HCT116 (cell line): Measurements from ENCODE around the gene CLEC4M. TPM values are rescaled to one million over a fixed set of nuclear protein-coding genes. Genes with fewer than 3 reads are reported as not detected.

ENCODE experiments used
- ATAC-seq: fragments of 200-7000 bp; cut with Tn5 transposase; 2 replicates; pipeline ENCODE4 v1.9.1; 2020; ENCODE audit warnings: mild to moderate bottlenecking, moderate library complexity
- BruUV-seq: library from RNA; stranded (reverse); fragments of 400-500 nt; replicated peaks from 2 replicates; lab custom pipeline; 2021; lab: Mats Ljungman, UMichigan
- CTCF ChIA-PET: fragments of 300-600 bp; sonication (Branson Sonifier 250); formaldehyde crosslinking; loops from one replicate; lab custom pipeline; 2021; ENCODE audit warnings: antibody characterized with exemption; lab: Charles Lee
- POLR2A ChIA-PET: fragments of 300-600, 350-600 bp; sonication (Branson Sonifier 250); formaldehyde crosslinking; loops from one replicate; lab custom pipeline; 2021; ENCODE audit warnings: antibody characterized with exemption; lab: Charles Lee
- RAD21 ChIA-PET, 2 experiments: fragments of 300-600 bp; sonication (Branson Sonifier 250); formaldehyde crosslinking; loops; one replicate each; lab custom pipeline; 2023; ENCODE audit warnings: low total read pairs in 2 of 2; ENCODE audit not compliant: uncharacterized antibody in 2 of 2, unreplicated experiment in 2 of 2, low non-redundant PET in 1 of 2; lab: Charles Lee
- DNase-seq: peaks from one replicate; pipeline ENCODE4 v3.0.0-alpha.2; 2010; ENCODE audit warnings: low read depth, low spot score
- H2AFZ ChIP-seq: fragments of 200-600 bp; shearing (Covaris generic), sonication (generic); 2 replicates; pipeline ENCODE4 v1.6.1; 2017; ENCODE audit warnings: low read depth, mixed run types, mixed read lengths, antibody characterized with exemption, low read length; ENCODE audit not compliant: poor library complexity, severe bottlenecking
- H3K27ac ChIP-seq: 2 replicates; pipeline ENCODE4 v1.5.1; 2012; ENCODE audit warnings: low read depth, low read length
- H3K27me3 ChIP-seq: fragments of 200-600 bp; sonication (generic); 2 replicates; pipeline ENCODE4 v1.6.1; 2016; ENCODE audit warnings: mixed run types, low read length, mixed read lengths; ENCODE audit not compliant: insufficient read depth
- H3K36me3 ChIP-seq, 2 experiments: fragments of 200-500 bp in 1 of 2; fragments of 200-600 bp in 1 of 2; sonication (Bioruptor generic) in 1 of 2; sonication (generic) in 1 of 2; 2 replicates each; pipeline versions ENCODE4 v1.5.1 to v1.6.1; 2014 to 2016; ENCODE audit warnings: low read length in 2 of 2, inconsistent platforms in 1 of 2, mixed read lengths in 1 of 2, mixed run types in 1 of 2; ENCODE audit not compliant: insufficient read depth in 2 of 2, control insufficient read depth in 1 of 2
- H3K4me1 ChIP-seq, 2 experiments: fragments of 200-600 bp in 1 of 2; sonication (generic) in 1 of 2; 2 replicates each; pipeline versions ENCODE4 v1.5.1 to v1.6.1; 2012 to 2017; ENCODE audit warnings: low read length in 2 of 2, inconsistent platforms in 1 of 2, mild to moderate bottlenecking in 1 of 2, mixed read lengths in 1 of 2, mixed run types in 1 of 2, moderate library complexity in 1 of 2; ENCODE audit not compliant: insufficient read depth in 2 of 2, control insufficient read depth in 1 of 2
- H3K4me2 ChIP-seq: fragments of 200-600 bp; sonication (generic); 2 replicates; pipeline ENCODE4 v1.6.1; 2017; ENCODE audit warnings: mixed run types, low read length, mixed read lengths
- H3K4me3 ChIP-seq, 2 experiments: fragments of 200-600 bp in 1 of 2; sonication (generic) in 1 of 2; replicated peaks in 1 of 2; 2 replicates each; pipeline ENCODE4 v1.5.1; 2011 to 2016; ENCODE audit warnings: low read length in 2 of 2, control low read depth in 1 of 2, low read depth in 1 of 2, mild to moderate bottlenecking in 1 of 2, mixed read lengths in 1 of 2, mixed run types in 1 of 2
- H3K79me2 ChIP-seq: fragments of 200-600 bp; sonication (generic); 2 replicates; pipeline ENCODE4 v1.6.1; 2017; ENCODE audit warnings: mild to moderate bottlenecking, mixed run types, low read length, moderate library complexity, mixed read lengths; ENCODE audit not compliant: insufficient read depth
- H3K9ac ChIP-seq: fragments of 200-600 bp; sonication (generic); 2 replicates; pipeline ENCODE4 v1.6.1; 2016; ENCODE audit warnings: low read length, mixed read lengths
- H3K9me2 ChIP-seq: fragments of 200-600 bp; sonication (generic), shearing (Covaris generic); 2 replicates; pipeline ENCODE4 v1.6.1; 2017; ENCODE audit warnings: mixed run types, mild to moderate bottlenecking, moderate library complexity; ENCODE audit not compliant: insufficient read depth
- H3K9me3 ChIP-seq, 2 experiments: fragments of 200-500 bp in 1 of 2; fragments of 200-600 bp in 1 of 2; sonication (Bioruptor generic) in 1 of 2; sonication (generic) in 1 of 2; 2 replicates each; pipeline ENCODE4 v1.6.1; 2014 to 2017; ENCODE audit warnings: low read length in 2 of 2, mixed read lengths in 2 of 2, inconsistent platforms in 1 of 2, low read depth in 1 of 2, mild to moderate bottlenecking in 1 of 2, mixed run types in 1 of 2, moderate library complexity in 1 of 2; ENCODE audit not compliant: control insufficient read depth in 1 of 2, insufficient read depth in 1 of 2
- H4K20me1 ChIP-seq: fragments of 200-600 bp; sonication (generic), shearing (Covaris generic); 2 replicates; pipeline ENCODE4 v1.6.1; 2017; ENCODE audit warnings: mixed run types, mild to moderate bottlenecking, moderate library complexity; ENCODE audit not compliant: insufficient read depth
- ATF3 ChIP-seq: IDR thresholded peaks from 2 replicates; pipeline ENCODE4 v1.6.1; 2012
- CBX3 ChIP-seq: IDR thresholded peaks from 2 replicates; pipeline ENCODE4 v1.6.1; 2012; ENCODE audit warnings: low read depth
- CEBPB ChIP-seq: IDR thresholded peaks from 2 replicates; pipeline ENCODE4 v1.6.1; 2012; ENCODE audit warnings: low read depth
- CTCF ChIP-seq, 3 experiments: fragments of 200-600 bp in 1 of 3; sonication (generic) in 1 of 3; IDR thresholded peaks in 2 of 3; conservative IDR thresholded peaks in 1 of 3; 2 replicates each; pipeline ENCODE4 v1.5.1; 2012 to 2017; ENCODE audit warnings: low read depth in 2 of 3, low read length in 2 of 3, antibody characterized with exemption in 1 of 3, borderline replicate concordance in 1 of 3, control low read depth in 1 of 3, mild to moderate bottlenecking in 1 of 3, mixed read lengths in 1 of 3, mixed run types in 1 of 3, moderate library complexity in 1 of 3; ENCODE audit not compliant: insufficient read depth in 1 of 3
- EGR1 ChIP-seq: IDR thresholded peaks from 2 replicates; pipeline ENCODE4 v1.6.1; 2012; ENCODE audit warnings: low read depth
- EZH2 ChIP-seq: fragments of 200-600 bp; sonication (generic); IDR thresholded peaks from 2 replicates; pipeline ENCODE4 v1.6.1; 2017; ENCODE audit warnings: antibody characterized with exemption, mixed run types
- EZH2phosphoT487 ChIP-seq: fragments of 200-600 bp; IDR thresholded peaks from 2 replicates; pipeline ENCODE4 v1.6.1; 2018; ENCODE audit warnings: antibody characterized with exemption, borderline replicate concordance
- FOSL1 ChIP-seq: IDR thresholded peaks from 2 replicates; pipeline ENCODE4 v1.6.1; 2012; ENCODE audit warnings: low read depth
- JUND ChIP-seq: IDR thresholded peaks from 2 replicates; pipeline ENCODE4 v1.6.1; 2012
- MAX ChIP-seq: IDR thresholded peaks from 2 replicates; pipeline ENCODE4 v1.6.1; 2012
- POLR2AphosphoS5 ChIP-seq: IDR thresholded peaks from 2 replicates; pipeline ENCODE4 v1.6.1; 2011; ENCODE audit warnings: mild to moderate bottlenecking, low read depth, low read length, moderate library complexity
- RAD21 ChIP-seq: IDR thresholded peaks from 2 replicates; pipeline ENCODE4 v1.6.1; 2012; ENCODE audit warnings: low read depth, mild to moderate bottlenecking
- REST ChIP-seq: IDR thresholded peaks from 2 replicates; pipeline ENCODE4 v1.6.1; 2012; ENCODE audit warnings: low read depth
- SIN3A ChIP-seq: IDR thresholded peaks from 2 replicates; pipeline ENCODE4 v1.6.1; 2012; ENCODE audit warnings: low read depth
- SRF ChIP-seq: IDR thresholded peaks from 2 replicates; pipeline ENCODE4 v1.6.1; 2012; ENCODE audit warnings: low read depth
- TCF7L2 ChIP-seq: IDR thresholded peaks from 2 replicates; pipeline ENCODE4 v1.7.0; 2011; ENCODE audit warnings: borderline replicate concordance, inconsistent platforms; ENCODE audit not compliant: insufficient read depth, insufficient read length; ENCODE audit errors: extremely low read depth
- ZBTB33 ChIP-seq: IDR thresholded peaks from 2 replicates; pipeline ENCODE4 v1.6.1; 2011; ENCODE audit warnings: mild to moderate bottlenecking, low read length, moderate library complexity; ENCODE audit not compliant: insufficient replicate concordance; ENCODE audit errors: extremely low read depth
- ZFX ChIP-seq: fragments of 450-650 bp; IDR thresholded peaks from 2 replicates; pipeline ENCODE4 v1.6.1; 2017
- ZNF274 ChIP-seq: fragments of 200-500 bp; sonication (Bioruptor generic); IDR thresholded peaks from 2 replicates; pipeline ENCODE4 v1.6.1; 2014; ENCODE audit warnings: mild to moderate bottlenecking, low read depth, low read length, inconsistent platforms
- intact Hi-C: fragments of 100-400 bp; cut with micrococcal nuclease; formaldehyde crosslinking; loops from 2 replicates; pipeline ENCODE4 v1.10.0; 2022
- total RNA-seq: library from RNA; stranded (reverse); gene quantifications from one replicate; pipeline ENCODE4 v1.2.1, GENCODE V29; 2021; ENCODE audit not compliant: unreplicated experiment

Gene CLEC4M
- total RNA-seq, 1 experiment from 2014 or later, result not detected

GRCh38 chr19:7792281-7792680, 29.2 kb downstream of the CLEC4M start:
- Histone ChIP-seq H3K36me3 (no peaks in the 10 kb centered on the region), H3K27ac (no peak overlapping the region), H3K9me2 (no peaks in the 10 kb centered on the region), H3K9me3 (no peaks in the 10 kb centered on the region), H3K27me3 (no peaks in the 10 kb centered on the region), H2AFZ (no peak overlapping the region), H3K4me3 (no peak overlapping the region), H3K79me2 (no peaks in the 10 kb centered on the region), H3K9ac (no peak overlapping the region), H3K4me1 (no peaks in the 10 kb centered on the region), H4K20me1 (no peaks in the 10 kb centered on the region), H3K4me2 (no peak overlapping the region)
- TF ChIP-seq CBX3 (no peak), SRF (no peak), ZNF274 (no peak), CEBPB (no peak), EZH2 (no peak), REST (no peak), ZBTB33 (no peak), RAD21 (no peak), JUND (no peak), EZH2phosphoT487 (no peak), ATF3 (no peak), ZFX (no peak), TCF7L2 (no peak), CTCF (IDR thresholded peaks at IDR 0.05 in 2 of 3, conservative IDR thresholded peaks at IDR 0.05 in 1 of 3; ENCODE audit: borderline replicate concordance in 1 of 3, insufficient read depth in 1 of 3, low read depth in 2 of 3, low read length in 2 of 3) (no peak), POLR2AphosphoS5 (no peak), SIN3A (no peak), EGR1 (no peak), FOSL1 (no peak), MAX (no peak)
- DNase-seq (no peak), ATAC-seq (no peak)
- ChIA-PET RAD21 (no interaction called here), CTCF (no interaction called here), POLR2A (no interaction called here)
- intact Hi-C loops, result no loop called here
- BruUV-seq, result no TSS peak
